Activated B cell treated with CpG ODN at 0.5 μM for 24 hours (primary cell): ENCODE data around the gene KIAA0930. TPM values are rescaled to one million over a fixed set of nuclear protein-coding genes. Genes with fewer than 3 reads are reported as not detected.

Experiments used
- ATAC-seq: fragments of 200-7000 bp; cut with Tn5 transposase; one replicate; pipeline ENCODE4 v1.10.0; 2021; ENCODE audit warnings: low read depth, mild to moderate bottlenecking, moderate library complexity
- CTCF ChIA-PET: fragments of 350-600 bp; sonication (Branson Sonifier 250); formaldehyde crosslinking; loops from one replicate; lab custom pipeline; 2021; ENCODE audit warnings: antibody characterized with exemption; lab: Charles Lee
- POLR2A ChIA-PET: fragments of 350-600 bp; sonication (Branson Sonifier 250); formaldehyde crosslinking; loops from one replicate; lab custom pipeline; 2021; ENCODE audit warnings: antibody characterized with exemption; lab: Charles Lee
- DNase-seq: peaks from one replicate; pipeline ENCODE4 v3.0.0; 2022
- H3K27ac Mint-ChIP-seq: one replicate; pipeline ENCODE4 v1.8.0; 2020; ENCODE audit warnings: mixed read lengths
- H3K27me3 Mint-ChIP-seq: one replicate; pipeline ENCODE4 v1.8.0; 2021; ENCODE audit warnings: mixed read lengths
- H3K36me3 Mint-ChIP-seq: one replicate; pipeline ENCODE4 v1.8.0; 2021; ENCODE audit warnings: low read depth, mixed read lengths
- H3K4me1 Mint-ChIP-seq: one replicate; pipeline ENCODE4 v1.8.0; 2021; ENCODE audit warnings: mixed read lengths
- H3K4me3 Mint-ChIP-seq: one replicate; pipeline ENCODE4 v1.8.0; 2020; ENCODE audit warnings: mild to moderate bottlenecking, mixed read lengths
- H3K9me3 Mint-ChIP-seq: one replicate; pipeline ENCODE4 v1.8.0; 2020; ENCODE audit warnings: mixed read lengths
- intact Hi-C: fragments of 100-400 bp; cut with micrococcal nuclease; formaldehyde crosslinking; loops from one replicate; pipeline ENCODE4 v1.15.1; 2024
- total RNA-seq: library from RNA; stranded (reverse); gene quantifications from 2 replicates; pipeline ENCODE4 v1.2.3, GENCODE V29; 2022
- TF ChIP-seq, protein P1 (sequence below): fragments of 200-600 bp; IDR thresholded peaks from one replicate; pipeline ENCODE4 v1.8.0; 2022; ENCODE audit warnings: antibody characterized with exemption, mild to moderate bottlenecking

Gene KIAA0930
- total RNA-seq, 1 donor from 2014 or later, result 42.2 TPM

DNA sequence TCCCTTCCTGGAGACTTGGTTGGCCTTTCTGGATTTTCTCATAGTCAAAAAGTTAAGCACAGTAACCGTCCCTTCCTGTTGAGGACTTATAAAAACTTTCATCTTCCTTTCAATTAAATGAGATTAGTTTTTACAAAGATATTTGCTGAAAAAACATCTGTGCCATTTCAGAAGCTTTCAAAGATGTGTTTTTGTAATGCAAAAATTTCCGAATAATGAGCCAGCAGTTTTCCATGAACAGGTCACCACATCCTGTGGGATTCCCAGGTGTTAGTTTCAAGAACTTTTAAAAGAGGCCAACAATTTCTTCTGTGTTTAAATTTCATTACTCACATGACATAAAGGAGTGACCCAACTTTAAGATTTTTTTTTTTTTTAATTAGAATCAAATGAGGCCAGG is 58.9 kb downstream of the KIAA0930 start:
- ATAC-seq (no peak), DNase-seq (no peak)
- Mint-ChIP-seq H3K9me3 (no peaks in the 10 kb centered on the region), H3K27me3 (no peaks in the 10 kb centered on the region), H3K36me3 (peaks cover 88% of the 10 kb centered on the region), H3K4me3 (no peak overlapping the region), H3K27ac (no peak overlapping the region), H3K4me1 (no peaks in the 10 kb centered on the region)
- POLR2A ChIA-PET, result no interaction called here
- intact Hi-C loops, result no loop called here
- TF ChIP-seq, protein P1, sequence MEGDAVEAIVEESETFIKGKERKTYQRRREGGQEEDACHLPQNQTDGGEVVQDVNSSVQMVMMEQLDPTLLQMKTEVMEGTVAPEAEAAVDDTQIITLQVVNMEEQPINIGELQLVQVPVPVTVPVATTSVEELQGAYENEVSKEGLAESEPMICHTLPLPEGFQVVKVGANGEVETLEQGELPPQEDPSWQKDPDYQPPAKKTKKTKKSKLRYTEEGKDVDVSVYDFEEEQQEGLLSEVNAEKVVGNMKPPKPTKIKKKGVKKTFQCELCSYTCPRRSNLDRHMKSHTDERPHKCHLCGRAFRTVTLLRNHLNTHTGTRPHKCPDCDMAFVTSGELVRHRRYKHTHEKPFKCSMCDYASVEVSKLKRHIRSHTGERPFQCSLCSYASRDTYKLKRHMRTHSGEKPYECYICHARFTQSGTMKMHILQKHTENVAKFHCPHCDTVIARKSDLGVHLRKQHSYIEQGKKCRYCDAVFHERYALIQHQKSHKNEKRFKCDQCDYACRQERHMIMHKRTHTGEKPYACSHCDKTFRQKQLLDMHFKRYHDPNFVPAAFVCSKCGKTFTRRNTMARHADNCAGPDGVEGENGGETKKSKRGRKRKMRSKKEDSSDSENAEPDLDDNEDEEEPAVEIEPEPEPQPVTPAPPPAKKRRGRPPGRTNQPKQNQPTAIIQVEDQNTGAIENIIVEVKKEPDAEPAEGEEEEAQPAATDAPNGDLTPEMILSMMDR, result no peak
- CTCF ChIA-PET, result no interaction called here

DNA sequence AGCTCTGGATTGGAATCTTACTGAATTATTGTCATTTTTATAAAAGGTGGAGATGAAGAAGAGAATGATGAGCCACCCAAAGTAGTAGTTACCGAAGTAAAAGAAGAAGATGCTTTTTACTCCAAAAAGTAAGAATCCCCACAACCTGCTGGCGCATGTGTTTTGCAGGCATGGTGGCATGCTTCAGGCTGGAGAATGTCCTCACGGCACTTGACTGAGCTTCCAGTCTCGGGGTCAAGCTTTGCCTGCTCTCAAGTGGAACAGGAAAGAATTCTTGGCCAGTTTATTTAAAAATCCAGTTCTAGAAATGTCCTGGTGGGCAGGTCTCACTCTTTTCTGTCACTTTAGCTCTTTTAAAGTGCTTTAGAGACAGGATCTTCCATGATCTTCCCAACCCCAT is 59.5 kb downstream of the KIAA0930 start:
- H3K36me3 Mint-ChIP-seq, result peaks cover 92% of the 10 kb centered on the region
- DNase-seq (no peak), ATAC-seq (no peak)
- H3K4me1 Mint-ChIP-seq, result no peaks in the 10 kb centered on the region
- ChIA-PET CTCF (no interaction called here), POLR2A (no interaction called here)
- no peaks in the 10 kb centered on the region for H3K9me3 Mint-ChIP-seq
- H3K27me3 Mint-ChIP-seq, result no peaks in the 10 kb centered on the region
- no peak overlapping the region for H3K27ac Mint-ChIP-seq
- no peak overlapping the region for H3K4me3 Mint-ChIP-seq
- intact Hi-C loops, result no loop called here
- TF ChIP-seq, protein P1, result no peak

- TF ChIP-seq, protein P1, result no peak
- intact Hi-C loops, result no loop called here
- Mint-ChIP-seq H3K4me1 (no peaks in the 10 kb centered on the region), H3K36me3 (peaks cover 92% of the 10 kb centered on the region), H3K9me3 (no peaks in the 10 kb centered on the region), H3K27me3 (no peaks in the 10 kb centered on the region), H3K4me3 (no peak overlapping the region), H3K27ac (no peak overlapping the region)
- ChIA-PET CTCF (no interaction called here), POLR2A (no interaction called here)
- ATAC-seq, result no peak
- no peak for DNase-seq
Measured at GRCh38 chr22:45180146-45180679, 60.5 kb downstream of the KIAA0930 start.

- TF ChIP-seq, protein P1, result no peak
- peaks cover 92% of the 10 kb centered on the region for H3K36me3 Mint-ChIP-seq
- no peaks in the 10 kb centered on the region for H3K27me3 Mint-ChIP-seq
- ATAC-seq (no peak), DNase-seq (no peak)
- H3K27ac Mint-ChIP-seq, result no peak overlapping the region
- ChIA-PET POLR2A (no interaction called here), CTCF (no interaction called here)
- H3K4me3 Mint-ChIP-seq, result no peak overlapping the region
- no peaks in the 10 kb centered on the region for H3K4me1 Mint-ChIP-seq
- no peaks in the 10 kb centered on the region for H3K9me3 Mint-ChIP-seq
- intact Hi-C loops, result no loop called here
Measured at GRCh38 chr22:45179276-45180049, 61.2 kb downstream of the KIAA0930 start.

GRCh38 chr22:45172881-45173585 is 67.7 kb downstream of the KIAA0930 start:
- intact Hi-C loops, result no loop called here
- no peak for ATAC-seq
- Mint-ChIP-seq H3K4me3 (no peak overlapping the region), H3K27me3 (no peaks in the 10 kb centered on the region), H3K4me1 (peaks cover 5% of the 10 kb centered on the region), H3K36me3 (peaks cover 94% of the 10 kb centered on the region), H3K27ac (no peak overlapping the region), H3K9me3 (no peaks in the 10 kb centered on the region)
- ChIA-PET POLR2A (interaction anchor here (1.2 to 1.7 kb wide), 2 partner anchors 8 to 10 kb away, joined by 3 to 5 read pairs; partner anchors contain the start of gene NUP50), CTCF (interaction anchor here (0.5 kb wide), 1 partner anchor 11 kb away, joined by 3 read pairs; no protein-coding TSS in a partner anchor)
- TF ChIP-seq, protein P1, result no peak
- DNase-seq, result no peak
